ENCODE data around the gene CPSF4. TPM values are rescaled to one million over a fixed set of nuclear protein-coding genes. Genes with fewer than 3 reads are reported as not detected.

Gene CPSF4
- total RNA-seq, 2 donors from 2014 or later, result 18.6 to 26.0 TPM

DNA sequence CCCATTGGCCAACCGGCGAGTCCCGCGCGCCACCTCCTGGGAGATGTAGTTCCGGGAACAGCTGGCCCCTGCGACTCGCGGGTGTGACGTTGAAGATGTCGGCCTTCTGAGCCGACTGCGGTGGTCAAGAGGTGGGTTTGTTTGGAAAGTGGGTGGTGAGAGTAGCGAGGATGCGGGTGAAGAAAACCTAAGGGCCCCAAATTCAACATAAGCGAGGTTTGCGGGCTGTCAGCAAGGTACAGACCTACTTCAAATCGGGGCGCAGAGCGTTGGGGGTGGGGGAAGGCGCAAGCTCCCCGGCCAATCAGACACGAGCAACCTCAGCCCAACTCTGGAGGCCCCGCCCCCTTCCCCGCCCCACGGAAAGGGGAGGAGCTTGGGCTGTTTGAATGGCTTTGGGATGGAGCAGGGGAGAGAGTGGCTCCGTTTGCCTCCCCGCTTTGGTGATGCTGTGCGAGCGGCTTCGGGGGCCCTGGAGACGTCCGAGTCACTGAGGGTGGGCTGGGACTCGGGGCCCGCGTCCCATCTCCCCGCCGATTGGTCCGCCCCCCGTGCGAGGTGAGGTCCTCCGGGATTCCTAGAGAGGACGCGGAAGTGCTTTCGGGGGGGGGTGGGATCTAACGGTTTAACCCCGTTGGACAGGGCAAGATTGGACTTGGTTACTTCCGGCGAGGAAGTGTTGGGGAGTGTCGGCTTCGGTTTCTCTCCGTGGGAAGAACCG, 66.0 kb downstream of the CPSF4 start, which contains the start of gene ZKSCAN5:
Gene ZKSCAN5 (plus strand): TSS at position 60 of the 721 bp plus-strand sequence. CDS start 1,383 bp downstream, outside the sequence.
- peak; percentile 87 for ATAC-seq
- peak; percentile 99 for DNase-seq
- intact Hi-C loops (cut with DNase I, micrococcal nuclease), result no loop called here

DNA sequence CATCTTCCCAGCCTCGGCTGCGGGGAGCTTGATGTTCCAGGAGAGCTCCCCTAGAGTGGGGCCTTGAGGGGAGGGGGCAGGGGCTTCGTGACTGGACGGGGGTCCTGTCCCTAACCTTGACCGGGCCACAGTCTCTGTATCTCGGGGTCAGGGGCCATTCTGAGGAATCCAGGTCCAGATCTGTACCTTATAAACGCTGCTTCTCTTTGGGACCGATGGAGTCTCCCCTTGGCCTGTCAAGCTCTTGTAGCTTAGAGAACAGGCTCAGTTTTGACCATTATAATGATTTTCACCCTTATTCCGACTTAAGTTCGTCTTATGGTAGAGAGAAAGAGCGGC, 66.5 kb downstream of the CPSF4 start:
- ATAC-seq, result no peak
- intact Hi-C loops (cut with DNase I, micrococcal nuclease), result no loop called here
- DNase-seq, result no peak

Other genes with a start within 250 kb of the CPSF4 start
- under 1 TPM; 0.34 to 0.53 TPM for gene KPNA7, start 230.8 kb upstream of the CPSF4 start, total RNA-seq
- gene MYH16, start 166.1 kb upstream of the CPSF4 start, total RNA-seq, result not detected
- gene ARPC1A, start 113.0 kb upstream of the CPSF4 start, total RNA-seq, result 100 to 1,000 TPM; 160 to 186 TPM
- gene ARPC1B, start 64.2 kb upstream of the CPSF4 start, total RNA-seq, result 100 to 1,000 TPM; 143 to 170 TPM
- 10 to 100 TPM; 74.2 to 81.6 TPM for gene PDAP1, start 30.3 kb upstream of the CPSF4 start, total RNA-seq
- 10 to 100 TPM; 69.9 to 79.0 TPM for gene BUD31, start 30.0 kb upstream of the CPSF4 start, total RNA-seq
- 1 to 10 TPM; 5.2 to 6.0 TPM for gene PTCD1, start 145 bp upstream of the CPSF4 start, total RNA-seq
- 100 to 1,000 TPM; 297 to 369 TPM for gene ATP5MF, start 27.2 kb downstream of the CPSF4 start, total RNA-seq
- gene ZNF789, start 33.9 kb downstream of the CPSF4 start, total RNA-seq, result 10 to 100 TPM; 15.4 to 25.5 TPM
- 10 to 100 TPM; 32.0 to 37.2 TPM for gene ZNF394, start 61.3 kb downstream of the CPSF4 start, total RNA-seq
- 1 to 10 TPM; 5.2 to 5.9 TPM for gene ZKSCAN5, start 65.7 kb downstream of the CPSF4 start, total RNA-seq
- 1 to 10 TPM; 3.7 to 4.0 TPM for gene FAM200A, start 113.2 kb downstream of the CPSF4 start, total RNA-seq
- 10 to 100 TPM; 69.9 to 71.7 TPM for gene ZNF655, start 119.7 kb downstream of the CPSF4 start, total RNA-seq
- gene TMEM225B, start 159.3 kb downstream of the CPSF4 start, total RNA-seq, result under 1 TPM in 1 of 2 donors, not detected in 1; 0.45 TPM
- 10 to 100 TPM; 10.8 to 16.0 TPM for gene ZSCAN25, start 178.0 kb downstream of the CPSF4 start, total RNA-seq
- gene CYP3A5, start 241.1 kb downstream of the CPSF4 start, total RNA-seq, result 100 to 1,000 TPM; 112 to 144 TPM